GM19324 (cell line): ENCODE data around the gene YES1.
"Not testable (repeated sequence)": the region's sequence is repeated elsewhere in the genome, so short reads cannot be mapped to it uniquely, and the experiment has no call there.

Experiments
- ATAC-seq: cut with Tn5 transposase; IDR thresholded peaks from one replicate; pipeline ENCODE4 v1.9.1; 2021; ENCODE audit warnings: mild to moderate bottlenecking, moderate library complexity; ENCODE audit not compliant: unreplicated experiment, low FRiP score

Gene YES1

GRCh38 chr18:795383-795782, 16.7 kb downstream of the YES1 start:
- ATAC-seq, result not testable (repeated sequence)

- ATAC-seq, result no peak
Measured at GRCh38 chr18:789397-789796, 22.6 kb downstream of the YES1 start.

DNA sequence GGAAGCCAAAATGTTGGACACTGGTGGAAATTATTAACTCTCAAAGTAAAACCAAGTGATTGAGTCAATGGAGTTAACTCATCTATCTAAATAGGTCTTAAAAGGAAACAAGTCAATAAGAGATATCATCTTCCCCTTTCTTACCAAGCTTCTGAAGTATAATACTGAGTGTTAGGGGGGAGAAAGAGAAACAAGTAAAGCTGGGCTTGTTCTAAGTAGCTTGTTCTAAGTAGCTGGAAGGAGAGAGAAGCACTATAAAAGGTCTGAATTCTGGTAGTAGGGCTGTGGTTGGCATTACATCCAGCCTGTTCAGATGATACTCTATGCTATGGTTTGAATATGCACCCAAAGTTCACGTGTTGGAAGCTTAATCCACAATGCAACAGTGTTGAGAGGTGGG, 26.8 kb downstream of the YES1 start:
- no peak for ATAC-seq

DNA sequence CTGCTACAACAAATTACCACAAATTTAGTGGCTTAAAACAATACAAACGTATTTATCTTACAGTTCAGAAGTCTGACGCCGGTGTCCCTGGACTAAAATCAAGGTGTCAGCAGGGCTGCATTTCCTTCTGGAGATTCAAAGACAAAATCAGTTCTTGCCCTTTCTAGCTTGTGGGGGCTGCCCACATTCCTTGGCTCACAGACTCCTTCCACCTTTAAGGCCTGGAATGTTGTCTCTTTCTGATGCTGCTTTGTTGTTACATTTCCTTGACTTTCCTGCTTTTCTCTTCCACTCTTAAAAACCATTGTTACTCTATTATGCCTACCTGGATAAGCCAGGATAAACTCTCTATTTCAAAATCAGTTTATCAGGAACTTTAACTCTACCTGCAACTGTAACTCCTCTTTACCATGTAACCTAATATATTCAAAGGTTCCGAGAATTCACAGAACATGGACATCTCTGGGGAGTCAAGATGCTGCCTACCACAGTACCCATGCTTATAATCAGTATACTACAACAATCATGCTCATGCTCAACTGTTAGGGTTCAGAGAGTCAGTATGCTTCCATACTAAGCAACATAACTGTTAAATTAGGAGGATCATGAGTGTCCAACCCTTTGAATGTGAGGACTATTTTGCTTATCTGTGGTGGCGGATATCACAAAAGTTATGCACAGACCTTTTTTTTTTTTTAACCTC, 27.4 kb downstream of the YES1 start:
- ATAC-seq, result no peak

GRCh38 chr18:778194-778927, 33.7 kb downstream of the YES1 start:
- ATAC-seq, result no peak

DNA sequence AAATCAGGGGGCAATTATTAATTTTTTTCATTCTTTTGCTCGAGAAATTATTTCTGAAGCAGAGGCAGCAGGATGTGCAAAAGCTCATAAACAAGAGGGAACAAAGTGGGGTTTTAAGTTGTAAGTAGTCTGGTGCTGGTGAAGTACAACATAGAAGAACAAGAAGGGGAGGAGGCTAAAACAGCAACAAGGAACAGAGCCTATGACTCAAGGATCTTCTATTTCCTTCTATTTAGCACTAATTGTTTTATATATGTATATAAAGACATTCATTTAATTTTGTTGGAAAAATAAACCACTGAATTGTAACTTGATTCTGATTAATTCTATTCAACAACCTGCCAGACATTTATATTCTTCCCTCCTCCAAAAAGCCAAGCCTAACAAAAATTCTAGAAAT, 35.0 kb downstream of the YES1 start:
- no peak for ATAC-seq

DNA sequence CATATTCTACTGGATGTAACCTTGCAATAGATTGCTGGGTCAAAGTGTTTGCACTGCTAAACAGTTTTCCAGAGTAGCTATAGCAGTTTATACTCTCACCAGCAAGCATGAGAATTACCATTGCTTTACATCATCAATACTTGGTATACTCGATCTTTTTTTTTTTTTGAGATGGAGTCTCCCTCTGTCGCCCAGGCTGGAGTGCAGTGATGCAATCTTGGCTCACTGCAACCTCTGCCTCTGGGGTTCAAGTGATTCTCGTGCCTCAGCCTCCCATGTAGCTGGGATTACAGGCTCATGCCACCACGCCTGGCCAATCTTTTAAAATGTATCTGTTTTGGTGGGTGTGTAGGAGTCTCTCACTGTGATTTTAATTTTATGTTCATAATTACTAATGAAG, 36.0 kb downstream of the YES1 start:
- not testable (repeated sequence) for ATAC-seq

GRCh38 chr18:774811-775210, 37.2 kb downstream of the YES1 start:
- ATAC-seq, result no peak

- no peak for ATAC-seq
Measured at GRCh38 chr18:773980-774624, 37.9 kb downstream of the YES1 start.

DNA sequence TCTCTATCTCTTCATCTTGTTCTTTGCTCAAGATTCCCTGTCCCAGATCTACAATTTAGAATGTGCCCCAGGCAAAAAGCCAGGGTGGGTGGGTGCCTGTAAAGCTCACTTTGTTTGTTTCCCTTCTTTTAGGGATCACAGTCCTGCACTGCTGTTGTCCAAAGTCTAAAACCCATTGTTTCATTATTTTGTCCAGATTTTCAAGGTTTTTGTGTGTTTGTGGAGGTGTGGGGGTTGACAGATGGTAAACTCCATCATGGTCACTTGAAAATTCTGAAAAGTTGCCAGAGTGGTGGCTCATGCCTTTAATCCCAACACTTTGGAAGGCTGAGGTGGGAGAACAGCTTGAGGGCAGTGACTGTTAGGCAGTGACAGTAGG, 41.5 kb downstream of the YES1 start:
- ATAC-seq, result no peak

GRCh38 chr18:767961-768360, 44.1 kb downstream of the YES1 start:
- ATAC-seq, result no peak

- no peak for ATAC-seq
Measured at GRCh38 chr18:767084-767882, 44.8 kb downstream of the YES1 start.

DNA sequence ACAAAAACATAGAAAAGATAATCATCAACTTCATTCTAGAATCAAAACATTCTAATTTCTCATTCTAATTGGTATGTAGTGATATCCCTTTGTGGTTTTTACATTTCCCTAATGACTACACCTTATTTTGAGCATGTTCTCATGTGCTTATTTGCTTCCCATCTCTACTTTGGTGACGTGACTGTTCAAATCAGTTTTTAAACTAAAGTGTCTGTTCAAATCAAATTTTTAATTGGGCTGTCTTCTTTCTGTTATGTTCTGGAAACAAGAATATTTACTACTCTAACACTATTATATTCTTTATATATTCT, 45.5 kb downstream of the YES1 start:
- no peak for ATAC-seq

DNA sequence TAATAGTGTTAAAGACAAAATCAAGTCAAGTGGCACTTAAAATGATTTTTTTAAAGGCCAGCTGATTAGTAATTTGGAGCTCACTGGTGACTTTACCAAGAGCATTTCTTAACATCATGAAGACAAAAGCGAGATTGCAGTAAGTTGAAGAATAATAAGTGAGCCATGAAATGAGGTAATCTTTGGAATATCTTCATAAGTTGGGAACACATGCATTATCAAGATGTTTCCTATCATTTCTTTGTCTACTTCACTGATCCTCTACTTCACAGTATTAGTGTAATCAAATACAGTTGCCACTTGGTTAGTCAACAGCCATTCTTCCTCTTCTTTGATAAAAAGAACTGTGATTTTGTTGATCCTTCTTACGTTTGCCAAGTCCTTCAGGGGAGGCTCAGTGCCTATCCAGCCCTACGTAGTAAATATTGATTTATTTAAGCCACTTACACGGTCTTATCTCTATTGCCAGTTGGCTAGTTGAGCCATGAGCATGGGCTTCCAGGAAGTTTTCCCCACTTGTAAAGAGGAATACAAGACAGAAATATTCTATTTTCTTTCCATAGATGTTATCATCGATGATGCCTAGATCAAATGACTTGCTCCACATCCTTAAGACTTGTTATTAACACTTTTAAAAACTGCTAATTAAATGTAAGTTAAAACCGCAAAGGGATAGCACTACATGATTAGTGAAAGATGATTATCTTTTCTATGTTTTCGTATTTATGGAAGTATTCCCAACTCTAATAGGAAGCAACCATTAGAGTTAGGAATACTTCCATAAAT, 46.1 kb downstream of the YES1 start:
- ATAC-seq, result no peak

GRCh38 chr18:759864-760263, 52.2 kb downstream of the YES1 start:
- ATAC-seq, result not testable (repeated sequence)

GRCh38 chr18:755506-755905, 56.5 kb downstream of the YES1 start:
- ATAC-seq, result no peak

DNA sequence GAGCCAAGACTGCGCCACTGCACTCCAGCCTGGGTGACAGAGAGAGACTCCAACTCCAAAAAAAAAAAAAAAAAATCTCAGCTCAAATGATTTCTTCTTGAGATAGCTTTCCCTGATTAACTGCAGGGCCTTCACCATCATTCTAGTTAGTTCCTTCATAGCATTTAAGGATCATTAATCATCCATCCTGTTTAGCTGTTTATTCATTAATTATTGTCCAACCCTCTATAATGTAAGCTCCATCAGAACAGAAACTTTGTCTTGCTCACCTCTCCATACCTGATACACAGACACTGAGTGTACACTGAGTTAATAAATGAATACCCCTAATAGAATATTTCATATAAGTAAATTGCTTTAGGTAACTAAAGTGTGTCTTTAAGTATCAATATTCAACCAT, 57.4 kb downstream of the YES1 start:
- no peak for ATAC-seq

DNA sequence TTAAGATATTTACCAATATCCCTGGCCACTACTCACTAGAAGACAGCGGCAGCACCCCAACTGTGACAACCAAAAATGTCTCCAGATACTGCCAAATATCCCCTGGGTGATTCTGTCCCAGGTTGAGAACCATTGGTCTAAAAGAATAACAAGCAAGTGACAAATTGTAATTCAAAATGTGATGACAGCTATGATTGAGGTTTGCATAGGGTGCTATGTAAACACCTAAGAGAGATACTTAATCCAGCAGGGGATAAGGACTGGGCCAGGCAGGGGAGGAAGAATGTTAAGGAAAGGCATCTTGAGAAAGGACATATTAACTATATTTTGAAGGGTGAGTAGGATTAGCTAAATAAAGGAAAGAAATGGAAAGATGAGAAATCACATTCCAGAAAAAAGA, 61.6 kb downstream of the YES1 start:
- ATAC-seq, result no peak

GRCh38 chr18:744832-745597, 67.0 kb downstream of the YES1 start:
- ATAC-seq, result no peak
